Activated CD4-positive, alpha-beta T cell treated with anti-CD3 and anti-CD28 coated beads for 1 hour (primary cell): ENCODE results near the gene MYO18B.

Source experiments
- DNase-seq: peaks from one replicate; pipeline ENCODE4 v3.0.0-alpha.2; 2020

The MYO18B gene

GRCh38 chr22:26064048-26064447 is 322.1 kb downstream of the MYO18B start:
- DNase-seq = no peak

GRCh38 chr22:26065847-26066246 is 323.9 kb downstream of the MYO18B start:
- no peak for DNase-seq

- DNase-seq = no peak
These were observed 324.5 kb downstream of the MYO18B start for GRCh38 chr22:26066534-26066933.

DNA sequence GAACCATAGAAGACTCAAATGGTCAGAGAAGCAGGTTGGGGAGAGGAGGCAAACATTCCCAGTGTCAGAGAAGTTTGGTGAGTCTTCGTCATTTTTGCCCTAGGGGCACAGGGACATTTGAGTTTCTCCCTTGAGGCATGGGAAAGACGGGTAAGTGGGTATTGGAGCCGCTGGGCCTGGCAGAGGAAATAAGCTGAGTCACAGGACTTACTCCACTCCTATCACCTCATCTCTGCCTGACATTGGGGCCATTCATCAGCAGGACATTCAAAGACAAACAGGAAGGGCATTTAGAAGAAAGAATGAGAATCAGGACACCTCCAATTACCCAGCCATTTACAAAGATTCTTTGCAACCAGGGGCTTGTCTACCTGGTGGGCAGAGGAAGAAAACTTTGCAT is 326.6 kb downstream of the MYO18B start:
- DNase-seq = no peak

DNA sequence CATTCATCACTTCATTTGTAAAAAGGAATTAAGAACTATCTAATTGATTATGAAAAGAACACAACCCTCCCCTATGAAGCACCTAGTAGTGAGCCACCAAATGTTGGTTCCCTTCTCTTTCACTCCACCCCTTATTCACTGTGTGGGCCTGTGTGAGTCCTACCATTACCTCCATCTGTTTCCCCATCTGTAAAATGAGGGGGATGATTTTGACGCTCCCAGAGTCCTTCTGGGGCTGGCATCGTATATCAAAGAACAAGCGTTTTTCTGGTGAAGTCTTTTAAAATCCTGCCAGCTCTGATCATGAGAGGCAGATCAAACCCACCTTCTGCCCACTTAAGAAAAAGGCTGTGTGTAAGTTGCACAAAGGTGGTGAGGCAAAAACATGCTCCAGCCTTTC is 330.6 kb downstream of the MYO18B start:
- DNase-seq = no peak

- DNase-seq = no peak
These were observed 333.3 kb downstream of the MYO18B start for GRCh38 chr22:26075251-26075650.

DNA sequence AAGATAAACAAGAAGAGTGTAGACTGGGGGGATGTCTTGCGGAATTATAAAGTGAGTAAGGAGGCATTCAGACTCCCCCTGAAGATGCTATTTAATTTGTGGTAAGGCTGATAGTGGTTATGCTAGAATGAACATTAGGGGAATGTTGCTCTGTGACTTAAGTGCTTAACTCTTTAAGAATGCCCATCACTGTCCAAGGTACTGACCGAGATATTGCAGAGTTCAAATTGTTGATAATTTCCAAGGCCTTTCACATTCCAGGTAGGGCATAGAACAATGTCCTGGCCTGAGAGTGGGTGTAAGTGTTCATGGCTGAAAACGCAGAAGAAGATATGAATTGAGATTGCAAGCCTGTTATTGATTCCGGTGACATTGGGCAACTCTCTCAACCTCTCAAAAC is 337.0 kb downstream of the MYO18B start:
- no peak for DNase-seq
